ENCODE results near the gene PHF12.
"Not testable (repeated sequence)": the region's sequence is repeated elsewhere in the genome, so short reads cannot be mapped to it uniquely, and the experiment has no call there.

PHF12 gene

GRCh38 chr17:28878981-28879380 lies 72.3 kb downstream of the PHF12 start:
- no peak for DNase-seq

DNA sequence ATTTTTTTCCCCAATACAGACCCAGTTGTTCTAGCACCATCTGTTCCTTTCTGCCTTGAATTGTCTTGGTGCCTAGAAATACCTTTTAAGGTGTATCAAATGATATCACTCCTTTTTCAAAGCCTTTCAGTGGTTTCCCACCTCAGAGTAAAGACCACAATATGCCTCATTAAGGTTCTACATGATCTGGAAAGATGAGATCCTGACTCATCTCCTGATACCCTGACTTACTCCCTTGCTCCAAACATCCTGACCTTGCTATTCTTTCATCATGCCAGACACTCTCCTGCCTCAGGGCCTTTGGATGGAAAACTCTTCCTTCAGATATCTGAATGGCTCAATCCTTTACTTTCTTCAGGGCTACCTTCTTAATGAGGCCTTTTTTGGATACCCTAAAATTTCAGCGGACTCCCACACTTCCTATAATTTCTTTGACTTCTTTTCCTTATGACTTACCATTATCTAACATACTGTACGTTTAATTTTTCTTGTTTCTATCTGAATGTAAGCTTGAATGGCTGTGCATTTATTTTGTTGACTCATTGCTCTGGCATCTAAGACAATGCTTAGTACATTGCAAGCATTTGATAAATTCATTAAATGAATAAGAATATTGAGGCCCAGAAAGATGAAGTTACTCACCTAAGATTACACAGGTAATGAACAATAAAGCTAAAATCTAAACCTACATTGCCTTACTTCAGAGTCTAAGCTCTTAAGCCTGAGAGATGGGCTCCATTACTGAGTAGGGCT lies 73.0 kb downstream of the PHF12 start:
- DNase-seq, result no peak

DNA sequence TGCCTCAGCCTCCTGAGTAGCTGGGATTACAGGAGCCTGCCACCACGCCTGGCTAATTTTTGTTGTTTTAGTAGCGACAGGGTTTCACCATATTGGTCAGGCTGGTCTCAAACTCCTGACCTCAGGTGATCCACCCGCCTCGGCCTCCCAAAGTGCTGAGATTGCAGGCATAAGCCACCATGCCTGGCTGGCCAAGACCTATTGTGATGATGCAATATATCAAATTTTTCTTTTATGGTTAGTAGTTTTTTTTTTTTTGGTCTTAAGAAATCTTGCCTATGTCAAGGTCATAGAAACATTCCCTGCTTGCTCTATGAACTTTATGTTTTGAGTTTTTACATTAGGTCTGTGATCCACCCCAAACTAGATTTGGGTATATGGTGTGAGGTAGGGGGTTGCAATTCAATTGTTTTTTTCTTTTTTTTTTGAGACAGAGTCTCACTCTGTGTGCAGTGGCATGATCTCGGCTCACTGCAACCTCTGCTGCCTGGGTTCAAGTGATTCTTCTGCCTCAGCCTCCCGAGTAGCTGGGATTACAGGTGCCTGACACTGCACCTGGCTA lies 74.1 kb downstream of the PHF12 start:
- DNase-seq, result not testable (repeated sequence)

DNA sequence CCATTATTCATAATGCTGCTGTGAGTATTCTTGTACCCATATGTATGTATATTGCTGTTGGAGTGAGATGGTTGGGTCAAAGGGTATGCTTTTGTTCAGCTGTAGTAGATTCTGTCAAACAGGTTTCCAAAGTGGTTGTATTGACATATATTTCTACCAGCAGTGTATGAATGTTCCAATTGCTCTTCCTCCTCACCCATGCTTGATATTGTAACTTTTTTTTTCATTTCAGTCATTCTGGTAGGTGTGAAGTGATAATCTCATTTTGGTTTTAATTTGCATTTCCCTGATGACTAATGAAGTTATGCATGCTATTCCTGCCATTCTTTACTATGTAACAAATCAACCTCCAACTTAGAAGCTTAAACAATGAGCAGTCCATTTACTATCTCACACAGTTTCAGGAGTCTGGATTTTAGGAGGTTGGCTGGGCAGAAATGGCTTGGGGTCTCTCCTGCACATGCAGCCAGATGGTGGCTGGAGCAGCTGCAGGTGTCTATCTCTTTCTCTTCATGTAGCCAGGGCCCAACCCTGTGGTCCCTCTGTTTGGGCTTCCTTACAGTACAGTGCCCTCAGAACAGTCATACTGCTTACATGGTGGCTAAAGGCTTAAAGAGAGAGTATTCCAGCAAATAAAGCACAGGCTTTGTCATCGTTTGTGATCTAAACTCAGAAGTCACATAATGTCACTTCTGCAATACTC lies 75.3 kb downstream of the PHF12 start:
- no peak for DNase-seq

GRCh38 chr17:28874750-28875149 lies 76.6 kb downstream of the PHF12 start:
- no peak for DNase-seq

GRCh38 chr17:28873839-28874238 lies 77.5 kb downstream of the PHF12 start:
- no peak for DNase-seq

GRCh38 chr17:28871056-28871579 lies 80.2 kb downstream of the PHF12 start:
- DNase-seq, result no peak

GRCh38 chr17:28867276-28867675 lies 84.0 kb downstream of the PHF12 start:
- no peak for DNase-seq

GRCh38 chr17:28865946-28866752 lies 85.2 kb downstream of the PHF12 start:
- no peak for DNase-seq

DNA sequence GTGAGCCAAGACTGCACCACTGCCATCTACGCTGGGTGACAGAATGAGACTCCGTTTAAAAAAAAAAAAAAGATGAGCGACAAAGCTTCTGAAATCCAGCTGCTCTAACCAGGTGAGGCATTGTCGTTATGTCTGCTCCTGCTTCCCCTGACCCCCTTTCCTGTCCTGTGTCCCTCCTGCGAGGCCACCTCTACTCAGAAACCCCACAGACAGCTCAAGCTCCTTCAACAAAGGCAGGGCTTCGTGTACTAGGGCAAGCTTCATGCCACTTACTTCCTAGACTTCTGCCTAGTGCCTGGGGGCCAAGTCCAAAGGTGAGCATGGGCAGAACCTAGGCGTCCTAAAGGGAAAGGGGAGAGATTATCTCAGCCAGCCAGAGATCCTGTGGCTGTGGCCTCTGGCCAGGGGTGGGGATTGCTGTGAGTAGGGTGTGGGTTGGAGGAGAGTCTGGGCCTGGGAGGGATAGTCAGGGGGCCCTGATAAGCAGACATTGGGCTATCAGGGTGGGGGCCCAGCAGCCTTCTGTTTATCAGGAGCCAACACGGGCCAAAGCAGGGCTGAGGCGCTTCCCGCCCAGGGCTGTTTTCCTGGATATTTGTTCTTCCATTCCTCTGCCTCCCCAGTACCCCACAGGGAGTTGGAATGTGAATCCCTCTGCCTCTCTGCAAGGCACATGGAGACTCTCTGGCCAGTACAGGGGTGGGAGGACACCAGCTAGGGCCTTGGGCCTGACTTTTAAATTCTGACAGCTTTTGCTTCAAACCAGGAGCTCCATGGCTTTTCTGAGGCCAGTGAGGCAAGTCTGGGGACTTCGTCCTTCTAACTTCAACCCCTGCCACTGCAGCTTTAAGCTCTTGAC lies 86.1 kb downstream of the PHF12 start:
- no peak for DNase-seq

DNA sequence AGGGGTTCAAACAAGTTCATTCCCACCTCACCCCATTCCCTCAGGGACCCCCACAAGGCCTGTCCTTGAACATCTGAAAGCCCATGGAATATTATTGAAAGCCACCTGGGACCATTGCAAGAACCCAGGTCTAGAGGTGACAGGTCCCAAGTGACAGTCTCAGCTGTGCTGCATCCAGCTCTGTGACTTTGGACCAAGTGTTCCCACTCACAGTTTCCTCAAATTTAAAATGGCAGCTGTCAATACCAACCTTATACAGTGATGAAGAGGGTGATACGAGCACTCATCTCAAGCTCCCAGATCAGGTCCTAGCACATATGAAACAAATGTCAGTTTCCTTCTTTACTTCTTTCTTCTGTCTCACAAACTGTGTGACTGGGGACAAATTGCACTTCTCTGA lies 87.4 kb downstream of the PHF12 start:
- no peak for DNase-seq

DNA sequence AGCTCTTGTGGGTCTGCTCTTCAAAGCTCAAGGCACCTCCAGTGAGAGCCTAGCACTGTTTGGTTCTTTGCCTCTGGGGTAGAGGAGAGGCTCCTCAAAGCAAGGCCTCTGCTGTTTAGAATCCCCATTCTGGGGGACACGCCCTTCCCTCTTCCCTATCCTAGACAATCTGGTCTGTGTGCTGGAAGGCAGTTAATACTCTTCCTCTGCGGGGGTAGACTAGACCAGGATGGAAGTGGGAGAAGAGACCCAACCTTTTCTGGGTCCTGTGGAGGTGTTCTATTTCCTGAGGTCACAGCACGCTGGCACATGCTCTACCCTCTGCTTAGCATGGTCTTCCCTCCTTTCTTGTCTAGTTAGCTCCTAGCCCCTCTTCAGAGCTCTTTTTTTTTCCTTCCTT lies 88.8 kb downstream of the PHF12 start:
- DNase-seq, result no peak

- no peak for DNase-seq
These were observed 89.7 kb downstream of the PHF12 start for GRCh38 chr17:28861393-28862203.

- no peak for DNase-seq
These were observed 90.9 kb downstream of the PHF12 start for GRCh38 chr17:28860363-28860808.

- no peak for DNase-seq
These were observed 92.4 kb downstream of the PHF12 start for GRCh38 chr17:28858801-28859355.

GRCh38 chr17:28857905-28858800 lies 93.2 kb downstream of the PHF12 start:
- no peak for DNase-seq

- no peak for DNase-seq
These were observed 95.2 kb downstream of the PHF12 start for GRCh38 chr17:28856028-28856574.

GRCh38 chr17:28855336-28855679 lies 96.0 kb downstream of the PHF12 start:
- no peak for DNase-seq
